ENCODE measurements around the gene ADGRL3.

DNA sequence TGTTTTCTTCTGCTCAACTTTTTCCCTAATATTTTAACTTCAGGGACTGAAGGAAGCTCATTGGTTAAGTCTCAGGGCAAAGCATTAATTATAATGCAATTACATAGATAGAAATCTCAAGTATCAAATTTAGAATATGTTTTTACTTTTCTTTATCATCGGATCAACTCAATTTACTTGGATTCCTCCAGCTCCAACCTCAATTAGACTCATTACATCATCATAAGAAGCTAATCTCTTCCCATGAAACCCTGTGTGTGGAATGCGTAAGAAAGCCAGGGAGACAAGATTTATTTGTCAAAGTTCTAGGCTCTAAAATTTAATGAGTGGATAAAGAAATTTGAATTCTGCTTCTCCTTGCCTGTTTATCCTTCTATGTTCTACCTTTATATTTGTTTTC lies 918.4 kb downstream of the ADGRL3 start:
- no peak for TF ChIP-seq POLR2A (IDR thresholded peaks at IDR 0.05)
- TF ChIP-seq, protein P1, sequence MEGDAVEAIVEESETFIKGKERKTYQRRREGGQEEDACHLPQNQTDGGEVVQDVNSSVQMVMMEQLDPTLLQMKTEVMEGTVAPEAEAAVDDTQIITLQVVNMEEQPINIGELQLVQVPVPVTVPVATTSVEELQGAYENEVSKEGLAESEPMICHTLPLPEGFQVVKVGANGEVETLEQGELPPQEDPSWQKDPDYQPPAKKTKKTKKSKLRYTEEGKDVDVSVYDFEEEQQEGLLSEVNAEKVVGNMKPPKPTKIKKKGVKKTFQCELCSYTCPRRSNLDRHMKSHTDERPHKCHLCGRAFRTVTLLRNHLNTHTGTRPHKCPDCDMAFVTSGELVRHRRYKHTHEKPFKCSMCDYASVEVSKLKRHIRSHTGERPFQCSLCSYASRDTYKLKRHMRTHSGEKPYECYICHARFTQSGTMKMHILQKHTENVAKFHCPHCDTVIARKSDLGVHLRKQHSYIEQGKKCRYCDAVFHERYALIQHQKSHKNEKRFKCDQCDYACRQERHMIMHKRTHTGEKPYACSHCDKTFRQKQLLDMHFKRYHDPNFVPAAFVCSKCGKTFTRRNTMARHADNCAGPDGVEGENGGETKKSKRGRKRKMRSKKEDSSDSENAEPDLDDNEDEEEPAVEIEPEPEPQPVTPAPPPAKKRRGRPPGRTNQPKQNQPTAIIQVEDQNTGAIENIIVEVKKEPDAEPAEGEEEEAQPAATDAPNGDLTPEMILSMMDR (IDR thresholded peaks at IDR 0.05) = no peak
